ENCODE results near the gene WDR4.

The WDR4 gene

DNA sequence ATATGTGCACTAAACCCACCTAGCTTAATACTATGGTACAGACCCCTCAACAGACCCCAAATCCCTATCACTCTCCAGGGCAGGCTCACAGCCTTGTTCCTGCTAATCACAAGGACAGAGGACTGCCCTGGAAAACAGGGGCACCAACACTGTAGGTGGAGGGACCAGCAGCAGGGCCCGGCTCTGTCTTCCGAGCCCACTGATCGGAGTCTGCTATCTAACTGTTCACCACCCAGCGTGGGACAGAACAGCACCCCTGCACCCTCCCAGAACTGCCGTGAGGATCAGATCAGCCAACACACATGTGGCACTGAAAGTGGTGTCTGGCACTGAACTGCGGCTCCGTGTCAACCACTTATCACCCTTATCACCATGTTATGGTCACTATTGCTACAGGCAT, 6.2 kb downstream of the WDR4 start:
- DNase-seq: no peak

GRCh38 chr21:42868196-42868595, 11.1 kb downstream of the WDR4 start:
- DNase-seq: no peak

DNA sequence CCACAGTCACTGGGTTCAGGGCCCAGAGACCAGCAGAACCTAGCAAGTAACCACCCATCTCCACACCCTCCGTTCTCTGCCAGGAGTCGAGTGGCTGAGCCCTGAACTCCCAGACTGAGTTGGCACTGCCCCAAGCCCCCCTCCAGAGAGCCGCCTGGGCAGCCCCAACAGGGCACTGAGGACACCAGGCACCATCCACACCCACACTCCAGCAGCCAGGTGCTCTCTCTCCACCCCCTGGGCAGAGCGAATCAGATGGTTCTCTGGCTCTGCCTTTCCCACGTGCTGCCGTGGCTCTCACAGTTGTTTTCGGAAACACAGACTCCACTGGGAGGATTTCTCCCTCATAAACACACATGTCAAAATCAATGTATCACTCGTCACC, 13.6 kb downstream of the WDR4 start:
- DNase-seq: no peak

DNA sequence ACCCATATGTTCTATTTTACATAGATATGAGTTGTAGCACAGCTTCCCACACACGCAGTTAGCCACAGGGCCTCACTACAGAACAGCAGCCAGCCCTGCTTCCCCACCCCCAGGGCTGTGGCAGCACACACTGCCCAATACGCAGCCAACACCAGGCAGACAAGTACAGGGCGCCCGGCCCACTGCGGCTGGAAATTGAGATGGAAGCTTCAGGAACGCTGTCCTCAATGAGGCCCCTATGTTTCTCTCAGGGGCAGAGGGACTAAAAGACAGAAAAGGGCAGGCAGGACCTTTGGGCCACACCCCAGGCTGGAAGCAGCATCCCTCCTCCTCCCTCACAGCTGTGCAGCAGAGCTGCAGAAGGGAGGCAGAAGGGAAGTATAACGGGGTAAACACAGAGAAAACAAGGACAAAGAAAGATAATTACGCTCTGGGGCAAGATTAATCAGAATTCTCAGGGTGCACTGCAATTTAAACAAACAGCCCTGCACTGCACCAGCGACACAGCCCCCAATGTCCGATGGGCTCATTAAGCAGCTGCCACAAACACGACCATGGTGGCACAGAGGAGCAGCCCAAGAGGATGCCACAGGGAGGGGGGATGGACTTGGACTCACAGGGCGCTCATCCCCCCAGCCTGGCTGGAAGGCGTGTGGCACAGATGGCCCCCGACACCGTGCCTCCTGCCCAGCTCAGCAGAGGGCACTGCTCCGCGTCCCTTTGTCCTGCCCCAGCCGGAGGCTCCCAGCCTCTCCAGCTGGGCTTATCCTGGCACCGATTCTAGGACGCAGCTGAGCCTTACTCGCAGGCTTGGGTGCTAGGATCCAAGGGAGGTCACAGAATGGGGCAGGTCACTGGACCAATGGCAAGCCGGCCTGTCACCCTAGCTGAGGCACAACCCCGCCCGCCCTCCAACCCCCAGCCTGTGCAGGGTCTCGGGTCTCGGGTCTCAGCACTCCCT, 14.2 kb downstream of the WDR4 start:
- no peak for DNase-seq

GRCh38 chr21:42864286-42864685, 15.1 kb downstream of the WDR4 start:
- DNase-seq: no peak

GRCh38 chr21:42863504-42863870, 15.9 kb downstream of the WDR4 start:
- no peak for DNase-seq

GRCh38 chr21:42862774-42863503, 16.4 kb downstream of the WDR4 start:
- DNase-seq: no peak

DNA sequence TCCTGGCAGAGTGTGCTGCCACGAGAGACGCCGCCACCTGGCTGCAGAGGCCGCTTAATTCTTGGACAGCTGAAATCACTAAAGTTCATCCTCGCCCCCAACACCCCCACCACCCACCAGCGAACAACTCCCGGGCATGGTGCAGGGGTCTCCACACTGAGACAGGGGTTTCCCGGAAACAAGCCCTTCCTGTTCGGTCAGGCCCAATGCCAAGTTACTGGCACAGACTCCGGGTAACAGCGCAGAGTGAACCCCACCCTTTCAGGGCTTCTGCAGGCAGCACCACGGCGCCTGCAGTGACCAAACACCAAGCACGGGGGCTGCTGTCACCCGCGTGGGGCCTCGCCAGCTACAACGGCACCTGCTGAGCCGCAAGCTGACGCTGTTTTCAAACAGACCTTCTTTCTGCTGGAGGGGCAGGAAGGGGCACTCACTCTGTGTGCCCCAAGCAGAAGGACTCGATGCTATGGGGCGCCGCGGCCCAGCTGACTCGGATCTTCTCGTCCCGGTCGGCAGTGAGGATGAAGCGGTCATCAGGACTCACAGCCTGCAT, 17.4 kb downstream of the WDR4 start:
- DNase-seq: no peak

DNA sequence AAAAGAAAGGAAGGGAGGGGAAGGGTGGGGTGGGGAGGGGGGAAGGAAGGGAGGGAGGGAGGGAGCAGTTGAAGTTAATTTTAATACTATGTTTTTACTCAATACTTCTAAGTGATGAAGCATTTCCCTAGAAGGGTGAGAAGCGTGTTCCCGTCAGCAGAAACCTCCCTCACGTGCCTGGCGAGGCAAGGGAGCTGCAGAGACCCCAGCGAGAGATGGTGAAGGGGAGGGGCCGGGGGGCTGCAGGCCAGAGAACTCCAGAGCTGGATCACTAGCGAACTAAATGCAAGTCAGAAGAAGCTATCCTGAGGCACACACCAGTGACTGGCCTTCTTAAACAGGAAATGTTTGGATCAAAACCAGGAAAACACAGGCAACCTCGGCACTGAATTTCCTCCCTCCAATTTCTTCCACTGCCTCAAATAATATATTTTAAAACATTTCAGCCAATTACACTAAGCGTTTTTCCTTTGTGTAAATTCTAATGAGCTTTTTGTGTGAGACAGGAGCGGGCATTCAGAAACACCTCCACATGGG, 18.0 kb downstream of the WDR4 start:
- no peak for DNase-seq

- DNase-seq: no peak
Observed at GRCh38 chr21:42860345-42860744, 19.0 kb downstream of the WDR4 start.

GRCh38 chr21:42859891-42860230, 19.5 kb downstream of the WDR4 start:
- DNase-seq: no peak

DNA sequence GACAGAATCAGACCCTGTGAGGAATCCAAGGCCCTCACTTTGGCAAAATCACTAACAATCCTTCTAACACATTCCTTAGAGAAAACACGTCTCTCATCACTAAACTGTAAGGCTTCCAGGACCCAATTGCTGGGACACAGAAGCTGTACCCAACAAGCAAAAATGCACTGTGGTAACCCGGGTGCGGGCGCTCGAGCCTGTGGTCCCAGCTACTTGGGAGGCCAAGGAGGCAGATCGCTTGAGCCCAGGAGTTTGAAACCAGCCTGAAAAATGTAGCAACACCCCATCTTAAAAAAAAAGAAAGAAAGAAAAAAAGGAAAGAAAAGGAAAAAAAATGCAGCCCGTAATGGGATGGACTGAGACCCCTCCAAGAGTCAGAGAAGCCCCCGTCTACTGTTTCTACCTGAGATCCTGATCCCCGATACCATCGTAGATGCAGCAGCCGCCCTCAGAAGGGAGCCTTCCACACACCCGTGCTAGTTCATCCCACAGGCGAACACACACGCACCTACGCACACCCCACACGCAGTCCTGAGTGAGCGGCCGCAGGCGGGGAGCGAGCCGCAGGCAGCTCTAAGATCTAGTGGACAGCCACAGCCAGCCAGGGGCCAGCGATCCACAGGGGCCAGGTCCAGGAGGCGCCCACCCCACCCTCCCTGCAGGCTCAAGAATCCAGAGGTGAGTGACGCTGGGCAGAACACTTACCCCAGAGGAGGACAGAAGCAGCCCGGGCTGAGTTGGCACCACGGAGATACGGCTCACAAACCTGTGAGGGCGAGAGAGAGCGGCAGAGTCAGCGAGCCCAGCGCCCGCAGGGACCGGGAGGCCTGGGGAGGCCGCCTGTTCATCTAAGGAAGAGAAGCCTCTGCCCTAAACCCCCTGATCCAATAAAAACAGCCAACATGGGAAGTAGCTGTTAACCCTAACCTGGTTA, 20.1 kb downstream of the WDR4 start:
- DNase-seq: no peak

DNA sequence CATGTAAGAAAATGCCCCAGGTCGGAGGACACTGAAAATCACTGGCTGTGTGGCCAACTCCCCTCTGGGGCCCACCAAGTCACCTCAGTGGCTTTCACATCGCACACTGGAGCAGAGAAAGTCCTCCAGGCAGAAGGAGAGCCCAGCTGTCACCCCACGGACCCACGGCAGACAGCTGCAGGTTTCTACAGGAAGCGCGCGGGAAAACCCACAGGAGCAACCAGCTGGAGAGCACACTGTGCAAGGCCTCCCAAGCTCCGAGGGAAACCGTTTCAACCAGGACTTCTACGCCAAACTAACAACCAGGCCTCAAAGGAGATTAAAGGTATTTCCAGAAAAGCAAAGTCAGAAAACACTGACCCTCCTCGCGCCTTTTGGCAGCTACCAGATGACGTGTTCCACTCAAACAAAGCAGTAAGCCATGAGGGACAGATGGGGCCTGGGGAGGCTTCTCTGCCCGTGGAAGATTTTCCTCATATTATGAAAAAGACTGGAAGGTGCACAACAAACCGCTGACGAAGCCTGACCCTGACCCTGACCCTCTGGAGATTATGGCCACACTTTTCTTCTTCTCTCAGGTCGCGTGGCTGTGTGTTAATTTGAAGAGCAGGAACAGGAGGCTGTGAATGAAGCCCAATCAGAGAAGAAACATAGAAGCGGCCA, 21.0 kb downstream of the WDR4 start:
- no peak for DNase-seq

DNA sequence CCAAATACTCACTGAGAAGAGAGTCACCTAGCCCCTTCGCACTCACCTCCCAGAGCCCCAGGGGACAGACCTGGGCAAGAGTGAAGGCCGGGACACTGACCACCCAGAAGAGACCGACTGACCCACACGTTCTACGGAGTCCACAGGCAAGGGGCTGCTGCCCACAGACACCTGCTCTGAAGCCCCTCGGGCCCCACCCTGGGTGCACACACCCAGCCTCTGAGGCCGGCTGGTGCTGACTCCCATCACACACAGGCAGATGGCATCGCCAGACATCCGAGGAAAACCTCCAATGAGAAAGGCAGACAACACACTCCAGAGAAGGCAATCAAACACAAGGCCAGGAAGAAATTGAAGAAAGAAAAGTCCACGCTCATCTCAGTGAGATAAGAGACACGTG, 22.1 kb downstream of the WDR4 start:
- no peak for DNase-seq

DNA sequence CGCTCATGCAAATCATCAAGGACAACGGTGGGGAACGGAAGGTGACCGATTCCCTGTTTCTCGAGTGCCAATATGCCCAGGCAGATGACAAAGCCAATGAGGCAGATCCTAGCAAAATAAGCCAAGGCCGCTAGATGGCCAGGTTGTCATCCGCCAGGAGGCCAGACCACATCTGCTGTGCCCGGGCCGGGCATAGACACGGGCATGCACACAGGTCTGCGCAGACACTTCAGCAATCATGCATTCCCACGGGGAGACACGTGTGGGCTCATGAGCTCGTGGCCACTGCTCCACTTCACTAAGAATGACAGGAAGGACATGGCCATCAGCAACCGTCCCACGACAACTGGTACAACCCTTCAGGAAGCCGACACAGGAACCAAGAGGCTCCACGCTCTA, 23.4 kb downstream of the WDR4 start:
- no peak for DNase-seq

DNA sequence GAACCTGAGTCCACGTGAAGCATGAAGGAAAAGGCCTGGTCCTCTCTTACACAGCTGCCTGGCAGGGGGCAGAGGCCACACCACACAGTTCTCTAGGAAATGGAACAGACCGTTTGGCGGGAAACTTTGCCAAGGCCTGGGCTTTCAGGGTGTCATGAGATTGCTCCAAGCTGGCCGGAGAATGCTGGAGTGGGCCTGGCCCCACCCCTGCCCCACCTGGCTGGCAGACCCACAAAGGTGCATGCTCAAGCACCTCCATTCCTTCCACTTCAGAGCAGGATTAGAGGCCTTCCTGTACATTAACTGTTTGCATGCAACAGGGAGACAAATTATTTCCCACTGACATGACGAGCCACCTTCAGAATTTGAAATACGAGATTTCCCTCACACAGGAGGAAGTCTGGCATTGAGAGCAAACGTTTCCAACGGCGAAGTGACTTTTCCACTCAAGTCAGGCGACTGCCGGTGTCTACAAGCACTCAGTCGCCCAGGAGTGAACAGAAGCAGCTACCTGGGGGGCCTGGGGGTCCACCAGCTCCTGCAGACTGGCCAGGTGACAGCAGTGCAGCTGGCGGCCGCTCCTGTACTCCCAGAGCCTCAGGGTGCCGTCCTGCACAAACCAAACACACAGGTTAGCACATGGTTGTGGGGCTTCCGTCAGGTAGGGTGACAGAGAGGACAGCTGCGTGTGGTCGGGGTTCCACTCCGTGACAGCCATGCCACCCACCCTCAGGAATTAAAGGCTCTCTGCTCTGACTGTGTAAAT, 24.0 kb downstream of the WDR4 start:
- no peak for DNase-seq

DNA sequence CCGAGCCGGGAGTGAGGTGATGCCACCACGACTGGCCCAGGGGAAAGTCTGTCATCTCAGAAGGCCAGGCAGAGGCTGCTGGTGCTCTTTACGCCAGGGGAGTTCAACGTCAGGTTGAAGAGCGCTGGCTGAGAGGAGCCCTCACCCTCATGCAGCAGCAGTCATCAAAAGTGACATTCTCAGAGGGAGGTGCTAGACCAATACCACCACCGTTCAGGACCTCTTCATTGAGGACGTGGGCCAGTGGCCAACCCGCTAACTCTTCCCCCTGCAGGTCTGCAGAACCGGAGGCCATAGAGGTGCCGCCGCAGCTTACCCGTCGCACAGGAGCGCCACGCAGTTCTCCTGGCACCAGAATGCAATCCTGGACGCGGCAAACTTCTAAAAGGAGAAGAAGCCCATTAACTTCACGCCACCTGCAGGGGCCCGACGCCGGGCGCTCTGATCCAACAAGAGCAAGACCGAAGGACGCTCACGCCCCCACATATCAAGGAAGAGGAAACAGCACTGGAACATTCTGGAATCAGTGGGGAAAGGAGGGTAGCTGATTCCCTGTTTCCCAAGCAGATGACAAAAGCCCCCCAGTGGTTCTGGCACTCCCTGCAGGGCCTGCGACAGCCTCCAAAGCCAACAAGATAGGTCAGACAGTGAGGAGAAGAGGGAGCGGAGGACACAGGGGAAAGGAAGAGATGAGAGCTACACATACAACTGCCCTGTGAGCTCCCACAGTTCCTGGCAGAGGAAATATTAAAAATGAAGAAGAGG, 24.9 kb downstream of the WDR4 start:
- no peak for DNase-seq

DNA sequence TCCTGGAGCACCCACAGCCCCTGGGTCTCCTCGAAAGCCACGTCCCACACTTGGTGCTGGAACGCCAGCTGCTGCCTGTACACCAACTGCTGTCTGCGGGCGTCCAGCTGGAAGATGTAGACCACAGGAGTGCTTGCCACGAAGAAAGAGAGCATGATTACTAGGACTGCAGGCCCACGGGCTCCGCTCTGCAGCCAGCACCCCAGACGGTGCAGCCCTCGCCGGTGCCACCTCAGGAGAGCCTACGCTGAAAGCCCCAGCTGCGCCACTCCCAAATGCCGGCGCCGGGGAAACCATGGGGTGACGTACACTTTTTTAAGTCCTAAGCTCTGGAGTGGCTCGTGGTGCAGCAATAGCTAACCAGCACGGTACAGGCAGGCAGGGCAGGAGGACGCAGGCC, 25.7 kb downstream of the WDR4 start:
- no peak for DNase-seq

GRCh38 chr21:42852925-42853570, 26.3 kb downstream of the WDR4 start:
- no peak for DNase-seq
